ENCODE data around the gene CBS. TPM values are rescaled to one million over a fixed set of nuclear protein-coding genes. Genes with fewer than 3 reads are reported as not detected.

Gene CBS
- total RNA-seq, 1 donor from 2014 or later = 165 TPM

DNA sequence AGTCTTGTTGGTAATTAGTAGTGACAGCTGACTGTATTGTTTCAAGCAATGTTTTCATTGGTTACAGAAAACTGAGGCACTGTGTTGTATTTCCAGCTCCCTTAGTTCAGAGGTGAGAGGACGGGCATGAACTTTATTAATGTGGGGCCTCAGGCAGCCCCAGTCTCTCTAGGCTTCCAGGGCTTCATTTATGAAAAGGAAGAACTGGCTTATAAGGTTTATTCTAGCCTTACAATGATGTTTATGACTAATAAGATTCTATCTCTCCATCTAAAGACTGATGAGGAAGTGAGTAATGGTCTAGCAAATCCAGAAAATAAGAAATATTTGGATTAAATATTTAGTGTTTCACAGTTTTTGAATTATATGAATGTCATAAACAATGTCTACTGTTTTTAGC lies 41.5 kb downstream of the CBS start:
- Mint-ChIP-seq H3K27me3 (ENCODE audit: low read depth) (no peaks in the 10 kb centered on the region), H3K27ac (ENCODE audit: unreplicated experiment) (no peak overlapping the region), H3K9me3 (no peaks in the 10 kb centered on the region), H3K4me1 (no peaks in the 10 kb centered on the region), H3K4me3 (no peak overlapping the region), H3K36me3 (ENCODE audit: low read depth) (peaks cover 1% of the 10 kb centered on the region)
- TF ChIP-seq, protein P1, sequence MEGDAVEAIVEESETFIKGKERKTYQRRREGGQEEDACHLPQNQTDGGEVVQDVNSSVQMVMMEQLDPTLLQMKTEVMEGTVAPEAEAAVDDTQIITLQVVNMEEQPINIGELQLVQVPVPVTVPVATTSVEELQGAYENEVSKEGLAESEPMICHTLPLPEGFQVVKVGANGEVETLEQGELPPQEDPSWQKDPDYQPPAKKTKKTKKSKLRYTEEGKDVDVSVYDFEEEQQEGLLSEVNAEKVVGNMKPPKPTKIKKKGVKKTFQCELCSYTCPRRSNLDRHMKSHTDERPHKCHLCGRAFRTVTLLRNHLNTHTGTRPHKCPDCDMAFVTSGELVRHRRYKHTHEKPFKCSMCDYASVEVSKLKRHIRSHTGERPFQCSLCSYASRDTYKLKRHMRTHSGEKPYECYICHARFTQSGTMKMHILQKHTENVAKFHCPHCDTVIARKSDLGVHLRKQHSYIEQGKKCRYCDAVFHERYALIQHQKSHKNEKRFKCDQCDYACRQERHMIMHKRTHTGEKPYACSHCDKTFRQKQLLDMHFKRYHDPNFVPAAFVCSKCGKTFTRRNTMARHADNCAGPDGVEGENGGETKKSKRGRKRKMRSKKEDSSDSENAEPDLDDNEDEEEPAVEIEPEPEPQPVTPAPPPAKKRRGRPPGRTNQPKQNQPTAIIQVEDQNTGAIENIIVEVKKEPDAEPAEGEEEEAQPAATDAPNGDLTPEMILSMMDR (conservative IDR thresholded peaks at IDR 0.05) = no peak
- DNase-seq (ENCODE audit: low read depth, low spot score) = no peak

DNA sequence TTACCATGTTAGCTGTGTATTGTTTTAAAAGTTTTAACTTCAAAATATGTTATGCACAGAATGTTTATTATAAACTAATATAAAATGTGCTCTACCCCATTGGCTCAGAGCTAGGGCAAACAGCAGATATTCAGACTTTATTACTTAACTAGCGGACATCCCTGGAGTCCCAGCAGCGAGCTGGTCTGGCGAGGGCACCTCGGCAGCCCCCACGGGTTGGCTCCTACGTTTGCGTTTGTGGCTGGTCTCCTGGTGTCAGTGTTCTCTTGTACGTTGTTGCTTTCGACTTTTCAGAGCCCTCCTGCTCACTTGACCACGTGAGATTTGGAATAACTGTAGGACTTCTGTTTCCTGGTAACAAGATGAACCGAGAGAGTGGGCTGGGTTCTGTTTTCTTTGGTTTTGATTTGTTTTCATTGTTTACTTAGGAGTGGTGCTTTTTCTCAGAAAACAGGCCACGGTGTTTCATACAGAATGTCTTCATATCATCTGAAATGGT lies 44.5 kb downstream of the CBS start:
- Mint-ChIP-seq H3K4me1 (no peaks in the 10 kb centered on the region), H3K9me3 (no peaks in the 10 kb centered on the region), H3K36me3 (ENCODE audit: low read depth) (peaks cover 3% of the 10 kb centered on the region), H3K27ac (ENCODE audit: unreplicated experiment) (no peak overlapping the region), H3K27me3 (ENCODE audit: low read depth) (no peaks in the 10 kb centered on the region), H3K4me3 (no peak overlapping the region)
- no peak for DNase-seq (ENCODE audit: low read depth, low spot score)
- TF ChIP-seq, protein P1 (conservative IDR thresholded peaks at IDR 0.05) = no peak

DNA sequence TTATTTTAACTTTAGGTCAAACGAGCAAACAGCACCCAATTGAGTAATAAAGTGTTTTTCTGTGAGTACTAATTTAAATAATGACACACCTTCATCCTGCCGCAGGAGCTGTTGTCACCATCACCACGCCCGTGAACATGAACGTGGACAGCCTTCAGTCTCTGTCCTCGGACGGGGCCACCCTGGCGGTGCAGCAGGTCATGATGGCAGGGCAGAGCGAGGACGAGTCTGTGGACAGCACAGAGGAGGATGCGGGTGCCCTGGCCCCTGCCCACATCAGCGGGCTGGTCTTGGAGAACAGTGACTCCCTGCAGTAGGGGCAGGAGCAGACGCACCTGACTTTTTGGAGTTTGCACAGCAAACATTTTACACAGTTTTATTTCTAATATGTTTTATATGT lies 45.9 kb downstream of the CBS start:
- Mint-ChIP-seq H3K27ac (ENCODE audit: unreplicated experiment) (no peak overlapping the region), H3K27me3 (ENCODE audit: low read depth) (no peaks in the 10 kb centered on the region), H3K4me3 (no peak overlapping the region), H3K36me3 (ENCODE audit: low read depth) (peaks cover 3% of the 10 kb centered on the region), H3K9me3 (no peaks in the 10 kb centered on the region), H3K4me1 (no peaks in the 10 kb centered on the region)
- TF ChIP-seq, protein P1 (conservative IDR thresholded peaks at IDR 0.05) = no peak
- DNase-seq (ENCODE audit: low read depth, low spot score) = no peak

DNA sequence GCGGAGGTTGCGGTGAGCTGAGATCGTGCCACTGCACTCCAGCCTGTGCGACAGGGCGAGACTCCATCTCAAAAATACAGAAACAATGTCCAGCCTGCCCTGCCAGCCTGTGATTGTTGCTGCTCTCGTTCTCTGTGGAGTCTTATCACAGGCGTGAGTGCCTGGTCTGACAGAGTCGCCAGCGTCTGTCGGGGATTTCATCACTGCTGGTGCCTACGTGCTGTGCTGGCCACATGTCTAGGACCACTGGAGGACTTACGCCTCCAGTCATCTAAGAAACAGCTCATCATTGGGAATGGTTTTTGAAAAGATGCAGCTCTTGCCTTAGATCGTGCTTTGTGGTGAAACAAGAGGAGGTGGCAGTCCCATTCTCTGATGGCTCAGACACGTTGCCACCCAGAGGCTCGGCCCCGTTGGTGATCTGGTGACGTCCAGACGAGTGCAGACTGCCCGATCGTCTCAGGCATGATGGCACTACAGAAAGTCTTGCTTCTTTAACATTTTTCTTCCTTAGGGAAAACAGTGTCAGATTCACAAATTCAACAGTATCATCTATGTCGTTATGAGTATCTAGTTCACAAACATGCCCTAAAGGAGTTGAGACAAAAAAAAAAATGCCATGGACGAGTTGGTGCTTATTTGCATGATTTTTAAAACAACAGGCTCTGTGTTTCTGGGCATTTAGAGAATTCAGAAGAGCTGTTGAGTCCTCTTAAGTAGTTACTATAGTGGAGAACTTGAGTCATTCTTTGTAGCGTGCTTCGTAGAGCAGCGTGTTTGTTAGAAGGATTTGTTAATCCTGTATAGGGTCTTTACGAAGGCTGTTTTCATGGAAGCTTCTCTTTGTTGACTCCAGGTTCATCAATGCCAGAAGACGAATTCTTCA lies 47.5 kb downstream of the CBS start:
- no peak for DNase-seq (ENCODE audit: low read depth, low spot score)
- Mint-ChIP-seq H3K36me3 (ENCODE audit: low read depth) (peaks cover 3% of the 10 kb centered on the region), H3K27me3 (ENCODE audit: low read depth) (no peaks in the 10 kb centered on the region), H3K27ac (ENCODE audit: unreplicated experiment) (no peak overlapping the region), H3K4me3 (no peak overlapping the region), H3K9me3 (no peaks in the 10 kb centered on the region), H3K4me1 (no peaks in the 10 kb centered on the region)
- TF ChIP-seq, protein P1 (conservative IDR thresholded peaks at IDR 0.05) = no peak

DNA sequence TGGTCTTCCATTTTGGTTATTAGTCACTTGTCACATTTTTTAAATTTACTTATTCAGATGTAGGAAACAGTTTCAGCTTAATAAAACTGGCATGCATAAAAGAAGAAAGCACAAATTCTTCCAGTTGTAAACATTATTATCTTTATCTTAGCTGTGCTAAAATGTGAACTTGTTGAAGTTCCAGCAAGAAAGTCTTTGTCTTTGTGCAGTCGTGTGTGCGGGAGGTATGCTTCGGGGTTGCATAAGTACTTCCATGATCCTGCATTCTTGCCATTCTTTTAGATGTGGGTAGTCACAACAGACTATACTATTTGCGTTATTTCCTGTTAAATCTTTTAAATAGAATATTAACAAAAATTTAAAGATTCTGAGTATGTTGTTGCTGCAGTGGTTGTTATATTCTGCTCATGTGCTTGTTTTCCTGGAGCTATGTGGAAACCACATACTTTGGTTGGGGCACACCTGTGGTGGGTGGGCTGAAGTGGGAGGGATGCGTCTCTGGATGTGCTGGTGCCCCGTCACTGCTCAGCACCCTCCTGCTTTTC lies 49.9 kb downstream of the CBS start:
- TF ChIP-seq, protein P1 (conservative IDR thresholded peaks at IDR 0.05) = no peak
- no peak overlapping the region for H3K27ac Mint-ChIP-seq (ENCODE audit: unreplicated experiment)
- H3K27me3 Mint-ChIP-seq (ENCODE audit: low read depth) = no peaks in the 10 kb centered on the region
- H3K4me3 Mint-ChIP-seq = no peak overlapping the region
- H3K4me1 Mint-ChIP-seq = no peaks in the 10 kb centered on the region
- DNase-seq (ENCODE audit: low read depth, low spot score) = no peak
- no peaks in the 10 kb centered on the region for H3K9me3 Mint-ChIP-seq
- H3K36me3 Mint-ChIP-seq (ENCODE audit: low read depth) = peaks cover 3% of the 10 kb centered on the region

Data from neural crest cell (in vitro differentiated cells).